ENCODE measurements around the gene VSIR.

VSIR gene

GRCh38 chr10:71806704-71807556 is 33.6 kb upstream of the VSIR start:
- DNase-seq (ENCODE audit: low read depth): no peak

- DNase-seq (ENCODE audit: low read depth): no peak
Observed at GRCh38 chr10:71805776-71806703, 32.7 kb upstream of the VSIR start.

- no peak for DNase-seq (ENCODE audit: low read depth)
Observed at GRCh38 chr10:71804077-71804476, 30.8 kb upstream of the VSIR start.

GRCh38 chr10:71802715-71803488 is 29.6 kb upstream of the VSIR start:
- no peak for DNase-seq (ENCODE audit: low read depth)

GRCh38 chr10:71802235-71802634 is 28.9 kb upstream of the VSIR start:
- no peak for DNase-seq (ENCODE audit: low read depth)

- no peak for DNase-seq (ENCODE audit: low read depth)
Observed at GRCh38 chr10:71801361-71801760, 28.0 kb upstream of the VSIR start.

- DNase-seq (ENCODE audit: low read depth): no peak
Observed at GRCh38 chr10:71799608-71800453, 26.5 kb upstream of the VSIR start.

- DNase-seq (ENCODE audit: low read depth): no peak
Observed at GRCh38 chr10:71799112-71799511, 25.8 kb upstream of the VSIR start.

- DNase-seq (ENCODE audit: low read depth): no peak
Observed at GRCh38 chr10:71798308-71798624, 24.9 kb upstream of the VSIR start.

- DNase-seq (ENCODE audit: low read depth): no peak
Observed at GRCh38 chr10:71797533-71798307, 24.4 kb upstream of the VSIR start.

GRCh38 chr10:71796749-71797405 is 23.6 kb upstream of the VSIR start:
- no peak for DNase-seq (ENCODE audit: low read depth)

GRCh38 chr10:71795248-71795647 is 21.9 kb upstream of the VSIR start:
- no peak for DNase-seq (ENCODE audit: low read depth)

- DNase-seq (ENCODE audit: low read depth): no peak
Observed at GRCh38 chr10:71790749-71791440, 17.6 kb upstream of the VSIR start.

- no peak for DNase-seq (ENCODE audit: low read depth)
Observed at GRCh38 chr10:71789871-71790270, 16.6 kb upstream of the VSIR start.

- DNase-seq (ENCODE audit: low read depth): no peak
Observed at GRCh38 chr10:71788954-71789353, 15.6 kb upstream of the VSIR start.

GRCh38 chr10:71784679-71785272 is 11.5 kb upstream of the VSIR start:
- no peak for DNase-seq (ENCODE audit: low read depth)

GRCh38 chr10:71783917-71784678 is 10.8 kb upstream of the VSIR start:
- DNase-seq (ENCODE audit: low read depth): no peak

- DNase-seq (ENCODE audit: low read depth): no peak
Observed at GRCh38 chr10:71782917-71783490, 9.7 kb upstream of the VSIR start.

All from GM04504 (cell line).